DOHH2 (cell line): ENCODE measurements around the gene DCST2.
A peak's percentile ranks its signal among the peaks of the same experiment; 100 is the strongest.

Source experiments
- H3F3A ChIP-seq: fragments of 200-600 bp; sonication (generic), shearing (Covaris generic); 2 replicates; pipeline ENCODE4 v1.6.0; 2016; ENCODE audit warnings: antibody characterized with exemption, mild to moderate bottlenecking; ENCODE audit not compliant: control insufficient read depth, insufficient read depth
- H3K27ac ChIP-seq: fragments of 200-600 bp; sonication (generic); 2 replicates; pipeline ENCODE4 v1.5.1; 2014; ENCODE audit warnings: low read depth, mild to moderate bottlenecking, low read length, moderate library complexity
- H3K27me3 ChIP-seq: fragments of 200-600 bp; sonication (generic); 2 replicates; pipeline ENCODE4 v1.6.1; 2014; ENCODE audit warnings: mild to moderate bottlenecking, low read length, mixed read lengths; ENCODE audit not compliant: control insufficient read depth
- H3K36me3 ChIP-seq: fragments of 200-600 bp; sonication (generic); 2 replicates; pipeline ENCODE4 v1.6.1; 2014; ENCODE audit warnings: mild to moderate bottlenecking, low read length, moderate library complexity, mixed read lengths; ENCODE audit not compliant: control insufficient read depth
- H3K4me1 ChIP-seq: fragments of 200-600 bp; sonication (generic); 2 replicates; pipeline ENCODE4 v1.6.1; 2014; ENCODE audit warnings: mild to moderate bottlenecking, low read length, mixed read lengths; ENCODE audit not compliant: control insufficient read depth
- H3K4me2 ChIP-seq: fragments of 200-600 bp; sonication (generic); 2 replicates; pipeline ENCODE4 v1.6.0; 2014; ENCODE audit warnings: mild to moderate bottlenecking, low read length, moderate library complexity
- H3K4me3 ChIP-seq: fragments of 200-600 bp; sonication (generic); 2 replicates; pipeline ENCODE4 v1.5.1; 2014; ENCODE audit warnings: mild to moderate bottlenecking, low read length, mixed read lengths
- H3K79me2 ChIP-seq: fragments of 200-600 bp; sonication (generic); 2 replicates; pipeline ENCODE4 v1.6.1; 2014; ENCODE audit warnings: mild to moderate bottlenecking, low read length, mixed read lengths; ENCODE audit not compliant: control insufficient read depth
- H3K9me2 ChIP-seq: fragments of 200-600 bp; sonication (generic); replicated peaks from 2 replicates; pipeline ENCODE4 v1.6.1; 2014; ENCODE audit warnings: mild to moderate bottlenecking, low read length, mixed read lengths; ENCODE audit not compliant: control insufficient read depth
- H3K9me3 ChIP-seq: fragments of 200-600 bp; sonication (generic); 2 replicates; pipeline ENCODE4 v1.6.1; 2014; ENCODE audit warnings: antibody characterized with exemption, low read length, mixed read lengths; ENCODE audit not compliant: control insufficient read depth, insufficient read depth
- H4K20me1 ChIP-seq: fragments of 200-600 bp; sonication (generic); 2 replicates; pipeline ENCODE4 v1.6.0; 2014; ENCODE audit warnings: low read depth, mild to moderate bottlenecking, antibody characterized with exemption, low read length, moderate library complexity; ENCODE audit not compliant: control insufficient read depth, insufficient read depth
- CTCF ChIP-seq: fragments of 200-600 bp; sonication (generic); IDR thresholded peaks from one replicate; pipeline ENCODE4 v1.5.1; 2014; ENCODE audit warnings: antibody characterized with exemption, mild to moderate bottlenecking, low read depth, low read length; ENCODE audit not compliant: poor library complexity, severe bottlenecking
- EZH2phosphoT487 ChIP-seq: fragments of 200-600 bp; sonication (generic); IDR thresholded peaks from 2 replicates; pipeline ENCODE4 v1.6.1; 2017; ENCODE audit warnings: borderline replicate concordance, mild to moderate bottlenecking, antibody characterized with exemption, low read length, moderate library complexity, mixed read lengths

Gene DCST2

DNA sequence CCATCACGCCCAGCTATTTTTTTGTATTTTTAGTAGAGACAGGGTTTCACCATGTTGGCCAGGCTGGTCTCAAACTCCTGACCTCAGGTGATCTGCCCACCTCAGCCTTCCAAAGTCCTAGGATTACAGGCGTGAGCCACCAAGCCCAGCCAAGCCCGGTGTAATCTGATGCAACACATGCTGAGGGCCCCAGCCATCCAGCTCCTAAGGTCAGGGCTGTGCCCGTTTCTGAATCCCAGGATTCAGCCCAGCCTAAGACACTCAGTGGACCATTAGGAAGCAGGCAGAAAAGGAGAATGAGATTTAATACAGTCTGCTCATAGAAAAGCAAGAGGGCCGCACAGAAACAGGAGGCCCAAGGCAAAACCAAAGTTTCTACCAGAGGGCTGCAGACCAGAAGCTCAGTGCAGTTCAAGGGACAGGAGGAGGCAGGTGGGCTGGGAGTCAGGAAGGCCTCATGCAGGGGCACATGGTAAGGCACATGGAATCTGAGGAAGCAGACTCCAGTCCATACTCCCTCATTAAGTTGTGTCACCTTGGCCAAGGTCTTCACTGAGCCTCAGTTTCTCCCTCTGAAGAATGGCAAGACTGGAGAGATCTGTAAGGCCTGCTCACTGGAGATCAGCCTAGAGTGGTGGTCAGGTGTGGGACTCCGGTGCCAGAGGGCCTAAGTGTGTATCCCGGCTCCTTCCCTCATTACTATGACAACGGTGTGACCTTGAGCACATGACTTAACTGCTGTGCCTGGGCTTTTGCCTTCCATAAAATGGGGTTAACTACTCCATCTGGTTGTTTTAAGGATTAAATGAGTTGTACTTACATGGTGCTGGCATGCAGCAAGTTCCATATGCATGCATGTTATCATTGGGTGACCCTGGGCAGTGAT lies 15.1 kb upstream of the DCST2 start:
- H3K36me3 ChIP-seq, result no peaks in the 10 kb centered on the region
- TF ChIP-seq CTCF (no peak), EZH2phosphoT487 (no peak)
- H4K20me1 ChIP-seq, result no peaks in the 10 kb centered on the region
- H3K79me2 ChIP-seq, result peaks cover 8% of the 10 kb centered on the region
- H3K4me3 ChIP-seq, result no peak overlapping the region
- H3K27ac ChIP-seq, result no peak overlapping the region
- no peak overlapping the region for H3K4me2 ChIP-seq
- peaks cover 37% of the 10 kb centered on the region for H3K4me1 ChIP-seq
- H3K9me3 ChIP-seq, result no peaks in the 10 kb centered on the region
- H3K27me3 ChIP-seq, result no peaks in the 10 kb centered on the region
- no peaks in the 10 kb centered on the region for H3K9me2 ChIP-seq
- H3F3A ChIP-seq, result 0 out of 2 replicates have a peak, but pooled peaks cover 3% of the 10 kb centered on the region

DNA sequence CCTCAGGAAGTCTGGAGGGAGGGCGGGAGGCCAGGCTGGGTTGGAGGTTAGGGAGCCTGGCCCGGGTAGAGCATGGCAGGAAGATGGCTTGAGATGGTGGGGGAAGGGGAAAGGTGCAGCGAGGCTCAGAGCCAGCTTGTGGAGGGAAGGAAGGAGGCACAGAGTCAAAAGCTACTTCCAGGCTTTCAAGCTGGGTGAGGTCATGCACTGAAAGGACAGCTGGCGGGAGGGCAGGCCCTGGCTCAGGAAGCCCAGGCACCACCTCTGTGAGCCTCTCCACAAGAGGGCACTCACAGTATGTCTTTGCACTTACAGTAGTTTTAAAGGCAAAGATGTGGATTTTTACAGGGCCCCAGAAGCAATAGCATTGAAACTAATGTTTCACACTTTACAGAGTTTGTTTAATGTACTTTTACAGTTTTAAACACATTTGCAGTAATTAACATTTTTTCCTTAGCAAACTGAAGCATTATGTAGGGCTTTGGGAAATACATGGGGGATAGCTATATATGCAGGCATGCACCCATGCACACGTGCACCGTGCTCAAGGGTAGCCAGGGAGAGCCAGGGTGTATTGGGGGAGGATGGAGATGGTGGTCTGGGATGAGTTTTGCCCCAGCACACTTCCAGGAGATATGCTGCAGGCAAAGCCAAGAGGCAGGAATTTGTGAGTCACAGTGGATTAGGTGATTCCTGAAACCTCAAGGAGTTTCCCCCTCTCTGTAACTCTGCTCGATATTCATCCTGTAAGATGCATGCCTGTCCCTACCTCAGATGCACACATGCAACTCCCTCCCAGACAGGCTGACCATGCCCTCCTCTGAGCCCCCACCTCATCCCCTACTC lies 11.5 kb upstream of the DCST2 start:
- no peaks in the 10 kb centered on the region for H3K9me2 ChIP-seq
- TF ChIP-seq EZH2phosphoT487 (no peak), CTCF (peak; percentile 84)
- H3K36me3 ChIP-seq, result no peaks in the 10 kb centered on the region
- no peak overlapping the region for H3K4me3 ChIP-seq
- peaks cover 17% of the 10 kb centered on the region for H3K27me3 ChIP-seq
- no peaks in the 10 kb centered on the region for H3K9me3 ChIP-seq
- H4K20me1 ChIP-seq, result no peaks in the 10 kb centered on the region
- no peak overlapping the region for H3K4me2 ChIP-seq
- no peak overlapping the region for H3K27ac ChIP-seq
- peaks cover 6% of the 10 kb centered on the region for H3K4me1 ChIP-seq
- H3K79me2 ChIP-seq, result no peaks in the 10 kb centered on the region
- 0 out of 2 replicates have a peak, but pooled peaks cover 3% of the 10 kb centered on the region for H3F3A ChIP-seq

- H3F3A ChIP-seq, result no peaks in the 10 kb centered on the region
- H3K4me2 ChIP-seq, result no peak overlapping the region
- no peaks in the 10 kb centered on the region for H3K9me2 ChIP-seq
- no peak for TF ChIP-seq EZH2phosphoT487
- no peak for TF ChIP-seq CTCF
- H3K27ac ChIP-seq, result no peak overlapping the region
- H3K36me3 ChIP-seq, result no peaks in the 10 kb centered on the region
- H3K27me3 ChIP-seq, result peaks cover 17% of the 10 kb centered on the region
- no peaks in the 10 kb centered on the region for H3K9me3 ChIP-seq
- H3K4me3 ChIP-seq, result no peak overlapping the region
- peaks cover 3% of the 10 kb centered on the region for H3K4me1 ChIP-seq
- no peaks in the 10 kb centered on the region for H4K20me1 ChIP-seq
- H3K79me2 ChIP-seq, result no peaks in the 10 kb centered on the region
Measured at GRCh38 chr1:155044365-155044764, 10.8 kb upstream of the DCST2 start.
